RWPE2 (cell line): Measurements from ENCODE around the gene HOXD11.

Source experiments
- ATAC-seq: fragments of 200-7000 bp; cut with Tn5 transposase; 3 replicates; pipeline ENCODE4 v1.9.1; 2021; ENCODE audit warnings: low read depth
- DNase-seq: peaks from one replicate; pipeline ENCODE4 v3.0.0-alpha.2; 2020; ENCODE audit warnings: low spot score
- H3K27ac ChIP-seq: fragments of 450-650 bp; 2 replicates; pipeline ENCODE4 v1.5.1; 2017; ENCODE audit warnings: mild to moderate bottlenecking; ENCODE audit not compliant: poor library complexity, severe bottlenecking
- H3K27me3 ChIP-seq: fragments of 250-450 bp; sonication (Bioruptor Pico); 2 replicates; pipeline ENCODE4 v1.5.1; 2021; ENCODE audit warnings: mild to moderate bottlenecking, moderate library complexity; ENCODE audit not compliant: insufficient read depth, poor library complexity, severe bottlenecking
- H3K36me3 ChIP-seq: fragments of 250-450 bp; sonication (Bioruptor Pico); 2 replicates; pipeline ENCODE4 v1.5.1; 2020; ENCODE audit warnings: low read depth, mild to moderate bottlenecking, moderate library complexity
- H3K4me1 ChIP-seq: fragments of 250-450 bp; sonication (Bioruptor Pico); 2 replicates; pipeline ENCODE4 v1.5.1; 2021; ENCODE audit warnings: mild to moderate bottlenecking, moderate library complexity; ENCODE audit not compliant: insufficient read depth, poor library complexity, severe bottlenecking
- H3K4me3 ChIP-seq: fragments of 250-450 bp; sonication (Bioruptor Pico); 2 replicates; pipeline ENCODE4 v1.5.1; 2021; ENCODE audit warnings: mild to moderate bottlenecking, moderate library complexity; ENCODE audit not compliant: severe bottlenecking
- H3K9me3 ChIP-seq: fragments of 250-450 bp; sonication (Bioruptor Pico); 2 replicates; pipeline ENCODE4 v1.5.1; 2021; ENCODE audit warnings: mild to moderate bottlenecking, moderate library complexity; ENCODE audit not compliant: severe bottlenecking
- TF ChIP-seq, protein P1 (sequence below): fragments of 450-650 bp; IDR thresholded peaks from one replicate; pipeline ENCODE4 v1.5.1; 2017; ENCODE audit warnings: mild to moderate bottlenecking, moderate library complexity; ENCODE audit not compliant: poor library complexity, severe bottlenecking

Gene HOXD11

DNA sequence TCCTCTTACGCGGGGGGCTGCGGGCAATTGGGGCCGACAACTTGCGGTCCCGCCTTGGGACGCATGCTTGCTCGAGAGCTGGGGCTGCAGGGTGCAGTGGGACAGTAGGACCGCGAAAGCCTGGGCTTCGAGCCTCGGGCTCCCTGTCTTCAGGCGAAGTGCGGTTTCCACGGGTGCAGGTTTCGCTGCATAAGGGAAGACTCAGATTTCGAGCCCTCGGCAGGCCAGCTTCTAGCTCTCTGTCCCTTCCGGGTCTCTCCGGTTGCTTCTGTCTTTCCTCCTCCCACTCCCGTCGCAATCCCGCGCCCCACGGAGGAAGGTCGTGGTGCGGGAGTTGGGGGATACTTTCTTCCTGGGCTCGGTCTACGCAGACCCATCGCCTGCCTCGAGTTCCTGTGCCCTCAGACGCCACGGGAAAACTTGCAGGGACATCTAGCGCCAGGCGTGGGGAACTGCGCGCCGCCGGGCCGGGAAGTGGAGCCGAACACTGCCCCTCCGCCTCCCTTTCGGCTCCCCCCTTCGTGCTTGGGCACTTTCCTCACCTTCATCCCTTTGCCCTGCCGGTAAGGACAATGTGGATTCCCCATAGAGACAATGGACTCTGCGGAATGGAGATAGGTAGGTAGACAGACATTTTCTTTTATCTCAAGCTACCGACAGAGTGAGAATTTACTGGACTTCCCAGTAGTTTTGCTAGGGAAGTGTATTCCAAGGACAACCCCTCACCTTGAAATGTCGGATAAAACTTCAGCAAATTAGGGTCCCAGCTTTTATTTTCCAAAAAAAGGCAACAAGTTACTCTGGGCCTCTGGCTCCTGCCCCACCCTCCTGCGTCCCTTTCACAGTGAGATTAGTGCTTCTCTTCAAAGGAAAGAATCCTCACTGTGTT, 18.8 kb upstream of the HOXD11 start:
- DNase-seq (no peak), ATAC-seq (peak; percentile 47)
- peaks cover 97% of the 10 kb centered on the region for H3K27me3 ChIP-seq

DNA sequence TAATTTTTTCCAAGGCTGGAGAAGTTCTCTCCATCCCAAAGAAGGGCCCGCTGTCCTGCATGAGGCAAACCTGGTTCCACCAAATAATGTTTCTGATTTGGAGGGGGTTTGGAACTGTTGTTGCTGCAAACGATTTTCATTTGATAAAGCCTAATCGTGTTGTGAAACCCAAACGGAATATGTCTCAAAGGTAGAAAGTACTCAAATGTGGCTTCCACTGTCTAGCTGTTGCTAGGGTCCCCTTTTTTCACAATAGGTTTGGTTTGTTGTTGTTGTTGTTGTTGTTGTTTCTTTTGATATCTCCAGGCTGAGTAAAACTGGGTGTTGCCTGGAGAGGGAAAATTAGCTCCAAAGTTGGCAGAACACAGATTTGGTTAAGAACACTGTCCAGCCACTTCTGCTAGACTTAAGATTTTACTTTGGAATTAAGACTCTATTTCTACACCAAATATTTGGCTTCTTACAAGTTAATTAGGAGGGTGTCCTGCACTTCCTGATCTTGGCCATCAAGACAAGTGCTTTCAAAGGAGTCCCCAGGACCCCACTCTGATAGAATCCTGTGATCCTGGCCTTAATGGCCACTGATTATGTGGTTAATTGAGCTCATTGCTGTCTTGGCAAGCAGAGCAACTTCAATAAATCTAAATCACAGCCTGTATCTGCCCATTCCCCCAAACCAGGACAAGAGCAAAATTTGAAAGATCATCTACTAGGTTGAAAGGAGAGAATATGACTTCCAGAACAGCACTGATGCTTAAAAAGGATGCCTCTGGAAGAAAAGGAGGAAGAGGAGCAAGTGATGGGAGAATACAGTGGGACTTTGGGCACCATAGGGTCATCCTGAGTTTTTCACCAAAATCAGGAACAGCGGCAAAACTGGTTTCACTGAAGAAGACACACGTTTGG, 17.9 kb upstream of the HOXD11 start:
- no peaks in the 10 kb centered on the region for H3K9me3 ChIP-seq
- H3K27ac ChIP-seq: no peak overlapping the region
- ATAC-seq: no peak
- H3K4me3 ChIP-seq: no peak overlapping the region
- no peaks in the 10 kb centered on the region for H3K36me3 ChIP-seq
- peaks cover 97% of the 10 kb centered on the region for H3K27me3 ChIP-seq
- H3K4me1 ChIP-seq: no peaks in the 10 kb centered on the region
- no peak for DNase-seq
- TF ChIP-seq, protein P1, sequence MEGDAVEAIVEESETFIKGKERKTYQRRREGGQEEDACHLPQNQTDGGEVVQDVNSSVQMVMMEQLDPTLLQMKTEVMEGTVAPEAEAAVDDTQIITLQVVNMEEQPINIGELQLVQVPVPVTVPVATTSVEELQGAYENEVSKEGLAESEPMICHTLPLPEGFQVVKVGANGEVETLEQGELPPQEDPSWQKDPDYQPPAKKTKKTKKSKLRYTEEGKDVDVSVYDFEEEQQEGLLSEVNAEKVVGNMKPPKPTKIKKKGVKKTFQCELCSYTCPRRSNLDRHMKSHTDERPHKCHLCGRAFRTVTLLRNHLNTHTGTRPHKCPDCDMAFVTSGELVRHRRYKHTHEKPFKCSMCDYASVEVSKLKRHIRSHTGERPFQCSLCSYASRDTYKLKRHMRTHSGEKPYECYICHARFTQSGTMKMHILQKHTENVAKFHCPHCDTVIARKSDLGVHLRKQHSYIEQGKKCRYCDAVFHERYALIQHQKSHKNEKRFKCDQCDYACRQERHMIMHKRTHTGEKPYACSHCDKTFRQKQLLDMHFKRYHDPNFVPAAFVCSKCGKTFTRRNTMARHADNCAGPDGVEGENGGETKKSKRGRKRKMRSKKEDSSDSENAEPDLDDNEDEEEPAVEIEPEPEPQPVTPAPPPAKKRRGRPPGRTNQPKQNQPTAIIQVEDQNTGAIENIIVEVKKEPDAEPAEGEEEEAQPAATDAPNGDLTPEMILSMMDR: no peak

More for the DNA sequence above, 18.8 kb upstream of the HOXD11 start:
- TF ChIP-seq, protein P1: peak; percentile 84
- Histone ChIP-seq H3K4me1 (no peaks in the 10 kb centered on the region), H3K27ac (no peak overlapping the region), H3K36me3 (no peaks in the 10 kb centered on the region), H3K4me3 (no peak overlapping the region), H3K9me3 (no peaks in the 10 kb centered on the region)

DNA sequence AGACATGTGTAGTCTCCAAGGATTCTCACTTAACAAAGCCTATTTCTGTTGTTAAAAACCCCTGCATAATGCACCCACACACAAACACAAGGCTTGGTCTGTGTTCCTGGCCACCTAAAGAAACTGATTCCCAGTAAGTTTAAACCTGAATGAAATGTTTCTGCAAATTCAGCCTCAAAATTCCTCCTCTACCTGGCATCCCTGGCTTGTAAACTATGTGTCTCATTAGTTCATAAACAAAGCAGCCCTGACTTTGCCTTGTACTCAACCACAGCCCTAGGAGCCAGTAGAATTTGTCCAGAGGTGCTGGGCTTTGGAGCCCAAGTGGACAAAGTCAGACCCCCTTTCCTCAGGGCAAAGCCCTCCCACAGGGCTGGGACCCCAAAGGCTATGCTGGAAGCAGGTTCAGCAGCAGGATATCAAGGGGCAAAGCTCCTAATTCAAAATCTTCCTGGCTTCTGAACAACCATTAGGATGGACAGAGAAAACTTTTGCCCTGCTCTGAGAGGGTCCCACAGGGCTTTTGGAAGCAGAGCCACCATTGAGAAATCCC, 17.2 kb upstream of the HOXD11 start:
- DNase-seq (no peak), ATAC-seq (no peak)
- Histone ChIP-seq H3K27me3 (peaks cover 97% of the 10 kb centered on the region), H3K9me3 (no peaks in the 10 kb centered on the region), H3K4me3 (no peak overlapping the region), H3K27ac (no peak overlapping the region), H3K4me1 (no peaks in the 10 kb centered on the region), H3K36me3 (no peaks in the 10 kb centered on the region)
- TF ChIP-seq, protein P1: no peak

DNA sequence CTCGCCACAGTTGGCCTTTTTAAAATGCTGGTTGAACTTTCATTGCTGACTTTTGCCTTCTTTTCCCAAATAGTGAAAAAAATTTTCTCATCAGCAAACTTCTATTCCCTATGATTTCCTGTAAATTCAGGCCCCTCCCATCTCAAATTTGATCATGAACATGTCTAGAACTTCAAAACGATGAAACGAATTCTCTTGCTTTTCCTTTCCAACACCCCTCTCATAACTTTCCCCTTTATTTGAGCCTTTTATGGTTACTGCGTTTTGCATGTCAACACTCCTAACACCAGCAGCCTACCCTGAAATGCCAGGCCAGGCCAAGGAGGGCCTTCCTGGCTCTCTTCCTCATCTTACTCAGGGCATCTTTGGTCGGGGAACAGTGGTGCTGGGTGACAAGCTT, 16.2 kb upstream of the HOXD11 start:
- TF ChIP-seq, protein P1: no peak
- H3K27ac ChIP-seq: no peak overlapping the region
- peaks cover 97% of the 10 kb centered on the region for H3K27me3 ChIP-seq
- no peaks in the 10 kb centered on the region for H3K4me1 ChIP-seq
- H3K36me3 ChIP-seq: no peaks in the 10 kb centered on the region
- no peak for DNase-seq
- ATAC-seq: no peak
- no peak overlapping the region for H3K4me3 ChIP-seq
- H3K9me3 ChIP-seq: no peaks in the 10 kb centered on the region
